A673 (cell line): Measurements from ENCODE around the gene DHX15.

Experiments
- EZH2 ChIP-seq: fragments of 200-600 bp; sonication (generic); IDR thresholded peaks from 2 replicates; pipeline ENCODE4 v1.6.1; 2017; ENCODE audit warnings: borderline replicate concordance, low read depth, mild to moderate bottlenecking, mixed read lengths, antibody characterized with exemption, low read length; ENCODE audit not compliant: poor library complexity, severe bottlenecking
- TF ChIP-seq, protein P1 (sequence below): fragments of 300-800, 200-600 bp; sonication (generic); conservative IDR thresholded peaks from 2 replicates; pipeline ENCODE4 v1.5.1; 2017; ENCODE audit warnings: low read depth, mild to moderate bottlenecking, antibody characterized with exemption, low read length, moderate library complexity, mixed read lengths

- TF ChIP-seq, protein P1, sequence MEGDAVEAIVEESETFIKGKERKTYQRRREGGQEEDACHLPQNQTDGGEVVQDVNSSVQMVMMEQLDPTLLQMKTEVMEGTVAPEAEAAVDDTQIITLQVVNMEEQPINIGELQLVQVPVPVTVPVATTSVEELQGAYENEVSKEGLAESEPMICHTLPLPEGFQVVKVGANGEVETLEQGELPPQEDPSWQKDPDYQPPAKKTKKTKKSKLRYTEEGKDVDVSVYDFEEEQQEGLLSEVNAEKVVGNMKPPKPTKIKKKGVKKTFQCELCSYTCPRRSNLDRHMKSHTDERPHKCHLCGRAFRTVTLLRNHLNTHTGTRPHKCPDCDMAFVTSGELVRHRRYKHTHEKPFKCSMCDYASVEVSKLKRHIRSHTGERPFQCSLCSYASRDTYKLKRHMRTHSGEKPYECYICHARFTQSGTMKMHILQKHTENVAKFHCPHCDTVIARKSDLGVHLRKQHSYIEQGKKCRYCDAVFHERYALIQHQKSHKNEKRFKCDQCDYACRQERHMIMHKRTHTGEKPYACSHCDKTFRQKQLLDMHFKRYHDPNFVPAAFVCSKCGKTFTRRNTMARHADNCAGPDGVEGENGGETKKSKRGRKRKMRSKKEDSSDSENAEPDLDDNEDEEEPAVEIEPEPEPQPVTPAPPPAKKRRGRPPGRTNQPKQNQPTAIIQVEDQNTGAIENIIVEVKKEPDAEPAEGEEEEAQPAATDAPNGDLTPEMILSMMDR = no peak
- TF ChIP-seq EZH2 = no peak
Observed at GRCh38 chr4:24489870-24490269, 94.5 kb downstream of the DHX15 start.
